Measurements from ENCODE around the gene RNF6.

GRCh38 chr13:26168835-26169234, 53.3 kb downstream of the RNF6 start:
- TF ChIP-seq, protein P1, sequence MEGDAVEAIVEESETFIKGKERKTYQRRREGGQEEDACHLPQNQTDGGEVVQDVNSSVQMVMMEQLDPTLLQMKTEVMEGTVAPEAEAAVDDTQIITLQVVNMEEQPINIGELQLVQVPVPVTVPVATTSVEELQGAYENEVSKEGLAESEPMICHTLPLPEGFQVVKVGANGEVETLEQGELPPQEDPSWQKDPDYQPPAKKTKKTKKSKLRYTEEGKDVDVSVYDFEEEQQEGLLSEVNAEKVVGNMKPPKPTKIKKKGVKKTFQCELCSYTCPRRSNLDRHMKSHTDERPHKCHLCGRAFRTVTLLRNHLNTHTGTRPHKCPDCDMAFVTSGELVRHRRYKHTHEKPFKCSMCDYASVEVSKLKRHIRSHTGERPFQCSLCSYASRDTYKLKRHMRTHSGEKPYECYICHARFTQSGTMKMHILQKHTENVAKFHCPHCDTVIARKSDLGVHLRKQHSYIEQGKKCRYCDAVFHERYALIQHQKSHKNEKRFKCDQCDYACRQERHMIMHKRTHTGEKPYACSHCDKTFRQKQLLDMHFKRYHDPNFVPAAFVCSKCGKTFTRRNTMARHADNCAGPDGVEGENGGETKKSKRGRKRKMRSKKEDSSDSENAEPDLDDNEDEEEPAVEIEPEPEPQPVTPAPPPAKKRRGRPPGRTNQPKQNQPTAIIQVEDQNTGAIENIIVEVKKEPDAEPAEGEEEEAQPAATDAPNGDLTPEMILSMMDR (IDR thresholded peaks at IDR 0.05) = no peak
- TF ChIP-seq EZH2 (IDR thresholded peaks at IDR 0.05; ENCODE audit: borderline replicate concordance, insufficient read depth, low read depth, low read length, poor library complexity, severe bottlenecking) = no peak

All from B cell (primary cell).